Amygdala (tissue), 56 donors: ENCODE measurements around the gene TNIK.

Experiments
- DNase-seq, 56 donors: peaks; one replicate each; lab custom pipeline; 2025; lab: John Stamatoyannopoulos, UW

Gene TNIK

DNA sequence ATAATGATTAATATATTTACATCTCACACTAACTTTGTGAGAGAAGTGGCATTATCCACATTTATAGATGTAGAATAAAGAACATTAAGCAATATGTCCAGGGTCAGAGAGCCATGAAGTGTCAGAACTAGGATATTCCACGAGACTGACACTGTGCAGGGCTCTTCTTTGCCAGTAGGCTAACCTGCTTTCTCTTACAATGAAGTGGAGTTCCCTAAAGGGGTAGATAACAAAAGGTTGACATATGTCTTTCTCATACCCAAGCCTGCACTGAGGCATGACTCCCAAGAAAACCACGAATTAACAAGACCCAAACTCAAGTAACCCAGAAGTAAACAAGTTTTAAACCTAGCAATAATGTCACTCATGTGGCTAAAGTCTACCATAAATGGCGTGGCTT lies 242.1 kb downstream of the TNIK start:
- no peak for DNase-seq

- DNase-seq, result no peak
These were observed 246.3 kb downstream of the TNIK start for GRCh38 chr3:171213907-171214306.

DNA sequence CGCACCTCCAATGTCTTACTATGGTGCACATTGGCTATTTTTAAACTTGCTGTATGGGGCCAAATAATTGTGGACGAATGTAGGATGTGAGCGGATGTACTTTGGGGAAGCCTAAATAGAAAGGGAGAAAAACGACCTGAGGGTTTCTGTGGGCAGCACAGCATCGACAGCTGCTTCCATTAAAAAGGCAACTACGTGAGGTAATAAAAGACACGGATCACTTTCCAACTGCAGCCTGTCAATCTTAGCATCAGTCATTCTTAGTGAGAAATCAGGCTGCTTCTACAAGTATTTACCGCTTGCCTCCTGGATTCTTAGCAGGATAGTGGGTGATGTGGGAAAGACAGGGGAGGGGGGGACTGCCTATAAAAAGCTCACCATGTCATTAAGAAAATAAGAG lies 247.0 kb downstream of the TNIK start:
- no peak for DNase-seq

- DNase-seq, result no peak
These were observed 247.6 kb downstream of the TNIK start for GRCh38 chr3:171212648-171213047.

DNA sequence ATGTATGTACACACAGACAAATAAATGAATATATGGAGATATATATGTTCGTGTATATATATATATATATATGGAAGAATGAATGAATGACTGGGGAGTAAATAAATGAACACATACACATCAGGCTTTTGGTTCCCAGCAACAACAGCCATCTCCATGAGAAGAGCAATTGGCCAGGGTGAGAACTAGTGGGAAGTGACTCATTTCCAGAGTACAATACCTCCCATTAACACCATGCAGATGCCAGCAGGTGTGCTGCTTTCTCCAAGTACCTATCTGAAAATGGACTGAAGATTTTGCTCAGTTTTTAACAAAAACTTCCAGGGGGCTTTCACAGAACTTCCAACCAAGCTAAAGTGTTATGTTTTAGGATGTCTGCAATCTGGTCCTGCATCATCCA lies 253.9 kb downstream of the TNIK start:
- no peak for DNase-seq

GRCh38 chr3:171204942-171205341 lies 255.3 kb downstream of the TNIK start:
- no peak for DNase-seq

DNA sequence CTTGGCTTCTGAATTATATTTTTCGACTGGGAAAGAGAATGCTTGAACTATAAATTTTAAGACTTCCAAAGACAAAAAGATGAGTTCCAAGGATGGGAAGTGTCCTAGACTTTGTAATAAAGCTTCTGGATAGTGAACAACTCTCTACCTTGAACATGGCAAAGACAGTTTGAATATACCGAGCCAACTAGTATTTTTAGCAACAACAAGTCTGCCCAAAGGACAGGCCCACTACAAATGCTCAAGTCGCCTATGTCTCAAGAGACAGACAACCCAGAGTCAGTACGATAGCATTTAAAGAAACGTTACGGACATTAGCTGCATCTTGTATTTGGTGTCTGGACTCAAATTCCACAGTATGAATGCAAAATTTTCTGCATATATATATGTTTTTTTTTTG lies 258.4 kb downstream of the TNIK start:
- DNase-seq, result no peak

- DNase-seq, result no peak
These were observed 259.5 kb downstream of the TNIK start for GRCh38 chr3:171200750-171201088.

- no peak for DNase-seq
These were observed 260.0 kb downstream of the TNIK start for GRCh38 chr3:171200052-171200749.

GRCh38 chr3:171199473-171199829 lies 260.8 kb downstream of the TNIK start:
- DNase-seq, result no peak

DNA sequence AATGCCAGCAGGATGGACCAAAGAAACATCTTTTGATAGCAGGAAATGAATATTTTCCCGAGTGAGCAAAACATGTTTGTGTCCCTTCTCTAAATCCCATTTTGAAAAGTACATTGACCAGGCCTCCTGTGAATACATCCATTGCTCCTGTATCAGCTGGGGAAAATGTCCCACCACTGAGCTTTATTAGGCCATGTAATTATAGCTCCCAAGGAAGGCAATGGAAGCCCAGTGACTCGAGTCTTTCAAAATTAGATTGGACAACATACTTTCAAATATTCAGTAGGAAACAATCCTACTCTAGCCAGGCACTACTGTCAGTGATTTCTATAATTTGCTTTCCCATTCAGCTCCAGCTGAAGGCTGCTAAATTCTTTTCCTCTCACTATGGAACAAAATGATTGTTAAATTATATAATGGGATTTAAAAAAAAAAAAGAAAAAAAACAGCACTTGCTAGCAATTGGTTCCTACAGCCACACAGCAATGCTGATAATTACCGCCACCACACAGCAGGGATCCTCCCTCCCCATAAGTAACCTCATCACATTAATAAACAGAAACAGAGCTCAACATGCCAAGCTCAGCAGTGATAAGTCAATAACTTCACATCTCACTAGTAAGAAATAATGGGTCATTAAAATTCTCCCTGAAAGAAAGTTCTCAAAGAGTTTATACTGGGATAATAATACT lies 261.3 kb downstream of the TNIK start:
- no peak for DNase-seq

- no peak for DNase-seq
These were observed 264.5 kb downstream of the TNIK start for GRCh38 chr3:171195686-171196085.

DNA sequence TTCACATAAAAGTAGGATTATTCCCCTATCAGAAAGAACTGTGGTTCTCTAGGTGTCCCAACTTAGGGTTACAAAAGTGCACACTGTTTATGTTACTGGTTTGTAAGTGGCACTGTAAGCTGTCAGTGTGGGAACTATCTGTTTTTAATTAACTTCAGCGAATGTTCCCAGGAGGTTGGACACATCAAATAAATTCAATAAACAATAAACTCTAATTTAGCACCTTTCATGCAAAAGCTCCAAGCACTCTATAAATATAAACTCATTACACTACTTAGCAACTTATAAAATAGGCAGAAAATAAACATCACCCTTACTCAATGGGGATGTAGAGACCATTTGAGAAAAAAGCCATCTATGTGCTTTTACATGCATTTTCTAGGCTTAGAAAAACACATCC lies 265.2 kb downstream of the TNIK start:
- DNase-seq, result no peak

DNA sequence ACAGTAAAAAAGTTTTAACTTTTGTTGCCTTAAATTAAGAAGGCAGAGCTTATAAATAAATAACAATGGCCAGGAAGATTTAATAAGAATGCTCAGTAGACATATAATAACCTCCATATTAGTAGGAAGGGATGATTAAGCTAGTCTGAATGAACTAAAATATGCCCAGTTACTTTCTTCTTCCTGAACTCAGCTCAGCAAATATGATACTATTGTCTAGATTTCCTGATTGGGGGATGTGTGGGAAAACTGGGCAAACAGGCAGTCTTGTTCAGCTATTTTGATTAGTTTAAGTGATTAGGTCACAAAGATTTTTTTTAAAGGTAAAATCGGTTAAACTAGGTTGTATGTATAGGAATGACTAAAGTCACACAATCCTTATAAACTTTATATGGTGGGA lies 266.5 kb downstream of the TNIK start:
- DNase-seq, result no peak

GRCh38 chr3:171192176-171192854 lies 267.9 kb downstream of the TNIK start:
- DNase-seq, result no peak

DNA sequence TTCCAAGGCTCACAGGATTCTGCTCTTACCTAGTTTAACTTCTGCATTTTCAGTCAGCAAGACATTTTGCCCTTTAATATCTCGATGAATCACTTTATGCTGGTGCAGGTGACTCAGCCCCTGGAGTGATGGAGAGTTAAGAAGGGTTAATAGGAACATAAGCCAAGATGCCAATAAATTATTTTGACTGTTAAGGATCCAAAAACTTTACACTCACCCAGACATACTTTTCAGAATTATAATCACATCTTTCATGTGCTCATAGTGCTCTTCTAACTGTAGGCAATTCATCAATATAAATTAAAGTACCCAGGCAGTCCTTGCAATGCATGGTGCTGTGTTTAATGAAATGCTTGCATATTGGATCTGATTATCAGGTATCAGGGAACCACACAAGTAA lies 269.5 kb downstream of the TNIK start:
- DNase-seq, result no peak

DNA sequence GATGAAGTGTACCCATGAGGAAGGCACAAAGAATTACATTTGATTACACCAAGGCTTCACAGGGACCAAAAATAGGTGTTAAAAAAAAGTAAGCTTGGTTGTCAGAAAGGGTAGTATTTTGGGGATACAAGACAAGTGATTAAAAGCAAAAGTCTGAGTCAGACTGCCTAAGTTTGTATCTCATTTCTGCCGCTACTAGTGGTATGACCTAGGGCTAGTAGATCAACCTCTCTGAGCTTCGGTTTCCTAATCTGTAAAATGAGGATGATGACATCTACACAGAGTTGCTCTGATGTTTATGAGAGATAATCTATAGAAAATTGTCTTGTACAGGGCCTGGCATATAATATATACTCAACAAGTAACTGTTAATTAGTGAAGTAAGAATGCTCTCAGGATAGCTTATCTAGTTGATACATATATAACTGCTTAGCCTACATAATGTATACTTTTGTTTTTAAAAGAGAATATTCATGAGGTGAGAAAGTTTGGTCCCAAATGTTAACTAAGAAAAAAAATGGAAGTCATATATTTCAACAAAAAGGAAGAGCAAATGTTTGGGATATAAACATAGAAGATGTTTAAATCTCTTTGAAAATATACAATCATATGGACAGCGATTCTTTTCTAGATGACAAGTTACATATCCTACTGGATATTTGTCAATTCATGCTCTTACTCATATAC lies 270.7 kb downstream of the TNIK start:
- no peak for DNase-seq

DNA sequence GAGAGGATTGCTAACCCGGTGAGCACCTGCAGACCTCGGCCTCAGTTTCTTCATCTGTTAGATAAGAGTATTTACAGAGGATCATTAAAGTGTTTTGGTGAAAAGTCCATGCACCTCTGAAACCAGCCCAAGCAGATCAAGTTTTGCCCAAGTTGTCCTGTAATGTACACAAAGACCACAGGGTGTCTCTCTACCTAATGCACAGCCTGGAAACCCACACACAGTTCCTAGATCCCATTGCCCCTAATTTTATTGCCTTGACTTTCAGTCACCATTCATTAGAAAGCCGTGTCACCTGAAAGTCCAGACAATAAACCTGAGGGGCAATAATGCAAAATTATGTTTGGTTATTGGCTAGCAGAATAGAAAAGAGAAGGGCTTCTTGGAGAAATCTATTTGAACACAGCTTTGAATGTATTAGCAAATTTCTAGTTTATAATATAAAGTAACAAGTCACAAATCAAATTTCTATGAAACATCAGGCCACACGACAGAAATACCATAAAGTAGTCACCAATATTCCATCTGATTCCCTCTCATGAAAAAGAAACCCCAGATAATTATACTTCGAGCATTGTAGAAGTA lies 272.4 kb downstream of the TNIK start:
- DNase-seq, result peak in 10 of 56 donors; percentile 7 to 58 (median 12)

DNA sequence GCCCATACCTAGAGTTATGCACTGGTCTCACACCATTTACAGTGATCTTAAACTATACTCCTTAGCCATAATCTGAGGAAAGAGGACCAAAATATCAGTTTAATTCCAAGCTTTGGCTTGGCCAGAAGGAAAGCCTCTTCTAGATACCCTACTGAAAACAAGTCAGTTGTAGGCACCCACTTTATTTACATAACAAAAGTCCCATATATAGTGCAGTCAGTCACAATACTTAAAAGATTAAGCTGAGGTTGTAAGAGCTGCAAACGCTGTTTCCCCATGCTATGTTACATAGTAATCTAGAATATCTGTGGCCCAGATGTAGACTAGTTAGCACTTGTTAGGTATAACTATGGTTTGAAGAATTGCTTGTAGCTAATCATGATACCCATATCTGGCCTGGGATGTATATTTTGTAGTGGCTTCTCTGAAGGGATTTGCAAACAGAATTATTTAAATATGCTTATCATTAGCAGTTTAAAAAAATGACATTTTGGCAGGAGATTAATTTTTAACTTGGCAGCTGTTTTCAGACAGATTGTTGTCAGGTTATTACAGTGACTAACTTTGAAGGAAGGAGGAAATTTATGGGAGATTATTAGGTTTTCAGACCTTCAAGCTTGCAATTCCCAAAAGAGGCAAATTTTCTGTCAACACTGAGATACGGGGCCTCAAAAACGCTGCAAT lies 273.2 kb downstream of the TNIK start:
- DNase-seq, result no peak

DNA sequence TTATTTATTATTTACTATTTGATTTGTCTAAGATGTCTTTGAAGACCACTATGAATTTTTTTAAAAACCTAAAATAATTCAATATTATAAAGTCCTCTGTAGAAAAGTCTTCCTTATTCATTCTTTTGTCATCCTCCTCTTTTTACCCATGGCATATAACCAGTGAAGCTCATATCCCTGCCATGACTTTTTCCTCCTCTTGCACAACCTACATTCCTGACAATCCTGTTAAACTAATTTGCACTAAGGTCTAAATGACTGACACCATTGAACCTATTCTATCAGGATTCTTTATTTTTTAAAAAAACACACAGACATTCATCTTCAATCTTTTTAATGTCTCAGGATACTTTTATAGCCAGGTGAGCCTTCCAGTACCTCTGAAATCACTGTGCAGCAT lies 273.8 kb downstream of the TNIK start:
- no peak for DNase-seq

DNA sequence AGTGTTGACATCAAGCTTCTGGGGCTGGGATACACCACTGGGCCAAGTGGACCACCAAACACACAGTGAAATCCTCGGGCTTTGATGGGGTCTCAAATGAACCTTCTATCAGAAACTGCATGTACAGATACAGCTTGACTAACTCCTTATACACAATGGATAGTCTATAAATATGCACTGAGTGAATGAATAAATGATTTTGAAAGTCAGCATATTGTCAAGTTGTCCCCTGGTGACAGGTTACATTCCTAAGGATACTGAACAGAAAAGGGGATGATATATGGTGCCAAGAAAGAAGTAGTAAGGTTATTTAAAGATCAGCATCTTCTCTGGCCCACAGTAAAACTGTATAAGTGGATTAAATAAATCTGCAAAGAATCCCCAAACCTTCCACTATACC lies 274.2 kb downstream of the TNIK start:
- no peak for DNase-seq
